Measurements from ENCODE around the gene VANGL1. TPM values are rescaled to one million over a fixed set of nuclear protein-coding genes. Genes with fewer than 3 reads are reported as not detected.

The VANGL1 gene
- total and polyA plus RNA-seq, 2 of the 13 experiments (the other 11 are each of a cell fraction or from before 2014, with no cell fraction given) = 5.3 to 9.4 TPM

DNA sequence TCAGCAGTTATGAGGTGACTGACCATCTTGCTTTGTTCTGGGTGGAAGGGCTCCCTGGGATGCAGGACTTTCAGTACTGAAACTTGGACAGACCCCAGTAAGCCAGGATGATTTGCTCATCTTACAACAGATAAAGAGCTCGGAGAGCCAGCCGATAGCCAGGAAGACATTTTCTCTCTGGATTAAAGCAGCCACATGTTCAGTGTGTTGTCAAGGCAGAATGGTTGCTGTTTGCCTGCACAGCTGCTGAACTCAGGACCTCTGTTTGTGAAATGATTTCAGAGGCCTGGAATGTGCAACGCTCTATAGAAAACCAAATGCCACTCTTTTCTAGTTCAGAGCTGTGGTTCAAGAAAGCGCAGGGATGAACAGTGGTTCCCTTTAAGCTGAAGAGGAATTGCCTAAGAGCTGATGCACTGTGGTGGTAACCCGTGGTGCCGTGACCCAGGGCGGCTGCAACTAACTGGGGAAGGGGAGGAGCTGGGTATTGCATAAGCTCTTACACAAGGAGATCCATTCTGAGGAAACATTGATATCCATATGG lies 86.0 kb downstream of the VANGL1 start (continued):
- no peak for TF ChIP-seq ZBTB40 (IDR thresholded peaks at IDR 0.05)
- no peak for TF ChIP-seq ZBTB40 (CRISPR knock-in tag; IDR thresholded peaks at IDR 0.05)
- TF ChIP-seq ISX (CRISPR knock-in tag; conservative IDR thresholded peaks at IDR 0.05) = no peak
- no peak for TF ChIP-seq ZNF562 (CRISPR knock-in tag; IDR thresholded peaks at IDR 0.05; ENCODE audit: borderline replicate concordance)
- TF ChIP-seq MED13 (CRISPR knock-in tag; IDR thresholded peaks at IDR 0.05) = no peak
- TF ChIP-seq CENPT (CRISPR knock-in tag; IDR thresholded peaks at IDR 0.05; ENCODE audit: low read depth) = no peak
- TF ChIP-seq PHF5A (CRISPR knock-in tag; IDR thresholded peaks at IDR 0.05; ENCODE audit: low read depth, unreplicated experiment) = no peak
- TF ChIP-seq REXO4 (CRISPR knock-in tag; IDR thresholded peaks at IDR 0.05; ENCODE audit: borderline replicate concordance) = no peak
- TF ChIP-seq ZNF556 (CRISPR knock-in tag; IDR thresholded peaks at IDR 0.05; ENCODE audit: borderline replicate concordance) = no peak
- no peak for TF ChIP-seq MED8 (CRISPR knock-in tag; IDR thresholded peaks at IDR 0.05; ENCODE audit: insufficient replicate concordance)
- TF ChIP-seq JUN (CRISPR knock-in tag; IDR thresholded peaks at IDR 0.05) = peak; percentile 93
- no peak for TF ChIP-seq ZNF121 (CRISPR knock-in tag; IDR thresholded peaks at IDR 0.05)
- TF ChIP-seq BRD4 (CRISPR knock-in tag; IDR thresholded peaks at IDR 0.05) = no peak
- TF ChIP-seq, protein P1, sequence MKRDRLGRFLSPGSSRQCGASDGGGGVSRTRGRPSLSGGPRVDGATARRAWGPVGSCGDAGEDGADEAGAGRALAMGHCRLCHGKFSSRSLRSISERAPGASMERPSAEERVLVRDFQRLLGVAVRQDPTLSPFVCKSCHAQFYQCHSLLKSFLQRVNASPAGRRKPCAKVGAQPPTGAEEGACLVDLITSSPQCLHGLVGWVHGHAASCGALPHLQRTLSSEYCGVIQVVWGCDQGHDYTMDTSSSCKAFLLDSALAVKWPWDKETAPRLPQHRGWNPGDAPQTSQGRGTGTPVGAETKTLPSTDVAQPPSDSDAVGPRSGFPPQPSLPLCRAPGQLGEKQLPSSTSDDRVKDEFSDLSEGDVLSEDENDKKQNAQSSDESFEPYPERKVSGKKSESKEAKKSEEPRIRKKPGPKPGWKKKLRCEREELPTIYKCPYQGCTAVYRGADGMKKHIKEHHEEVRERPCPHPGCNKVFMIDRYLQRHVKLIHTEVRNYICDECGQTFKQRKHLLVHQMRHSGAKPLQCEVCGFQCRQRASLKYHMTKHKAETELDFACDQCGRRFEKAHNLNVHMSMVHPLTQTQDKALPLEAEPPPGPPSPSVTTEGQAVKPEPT (CRISPR knock-in tag; IDR thresholded peaks at IDR 0.05; ENCODE audit: low read depth) = no peak
- TF ChIP-seq, protein P2, sequence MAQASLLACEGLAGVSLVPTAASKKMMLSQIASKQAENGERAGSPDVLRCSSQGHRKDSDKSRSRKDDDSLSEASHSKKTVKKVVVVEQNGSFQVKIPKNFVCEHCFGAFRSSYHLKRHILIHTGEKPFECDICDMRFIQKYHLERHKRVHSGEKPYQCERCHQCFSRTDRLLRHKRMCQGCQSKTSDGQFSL (CRISPR knock-in tag; IDR thresholded peaks at IDR 0.05) = no peak
- no peak for TF ChIP-seq DMAP1 (CRISPR knock-in tag; IDR thresholded peaks at IDR 0.05)
- TF ChIP-seq MAZ (IDR thresholded peaks at IDR 0.05; ENCODE audit: borderline replicate concordance, low read depth, low read length) = no peak
- no peak for TF ChIP-seq MAZ (CRISPR knock-in tag; IDR thresholded peaks at IDR 0.05; ENCODE audit: low read depth)
- no peak for TF ChIP-seq ZBTB7B (CRISPR knock-in tag; IDR thresholded peaks at IDR 0.05)
- no peak for TF ChIP-seq ZNF674 (CRISPR knock-in tag; IDR thresholded peaks at IDR 0.05; ENCODE audit: low read depth)
- TF ChIP-seq NFE2L2 (IDR thresholded peaks at IDR 0.05; ENCODE audit: low read length) = no peak
- no peak for TF ChIP-seq ZFP41 (CRISPR knock-in tag; IDR thresholded peaks at IDR 0.05; ENCODE audit: borderline replicate concordance)
